A673 (cell line): Measurements from ENCODE around the gene SCGN. TPM values are rescaled to one million over a fixed set of nuclear protein-coding genes. Genes with fewer than 3 reads are reported as not detected.

Experiments used
- BruUV-seq: library from RNA; stranded (reverse); fragments of 400-500 nt; replicated peaks from 2 replicates; lab custom pipeline; 2021; lab: Mats Ljungman, UMichigan
- CTCF ChIA-PET: fragments of 300-600 bp; sonication (Branson Sonifier 250); formaldehyde crosslinking; loops from one replicate; lab custom pipeline; 2022; ENCODE audit warnings: antibody characterized with exemption; lab: Charles Lee
- POLR2A ChIA-PET: fragments of 300-600 bp; sonication (Branson Sonifier 250); formaldehyde crosslinking; loops from one replicate; lab custom pipeline; 2022; ENCODE audit warnings: antibody characterized with exemption; ENCODE audit not compliant: low non-redundant PET; lab: Charles Lee
- DNase-seq: peaks from one replicate; pipeline ENCODE4 v3.0.0-alpha.2; 2015; ENCODE audit warnings: low spot score
- H3K27ac ChIP-seq: fragments of 200-600 bp; sonication (generic); 2 replicates; pipeline ENCODE4 v1.5.1; 2016; ENCODE audit warnings: mixed run types, low read depth, mild to moderate bottlenecking, mixed read lengths, antibody characterized with exemption, low read length; ENCODE audit not compliant: poor library complexity, severe bottlenecking
- H3K27me3 ChIP-seq: fragments of 200-600 bp; sonication (generic); replicated peaks from 2 replicates; pipeline ENCODE4 v1.6.1; 2017; ENCODE audit warnings: mixed run types, low read depth, mild to moderate bottlenecking, mixed read lengths, antibody characterized with exemption, low read length; ENCODE audit not compliant: insufficient read depth, poor library complexity
- H3K36me3 ChIP-seq: fragments of 200-600 bp; sonication (generic); 2 replicates; pipeline ENCODE4 v1.6.1; 2016; ENCODE audit warnings: mixed run types, mild to moderate bottlenecking, mixed read lengths, antibody characterized with exemption, low read length; ENCODE audit not compliant: insufficient read depth, poor library complexity, severe bottlenecking
- H3K4me1 ChIP-seq: fragments of 200-600 bp; sonication (generic); 2 replicates; pipeline ENCODE4 v1.6.1; 2017; ENCODE audit warnings: mixed run types, mild to moderate bottlenecking, mixed read lengths, antibody characterized with exemption, low read length; ENCODE audit not compliant: insufficient read depth, poor library complexity, severe bottlenecking
- H3K4me3 ChIP-seq: fragments of 200-600 bp; sonication (generic); 2 replicates; pipeline ENCODE4 v1.5.1; 2016; ENCODE audit warnings: low read depth, mixed run types, mild to moderate bottlenecking, mixed read lengths, low read length; ENCODE audit not compliant: poor library complexity, severe bottlenecking
- H3K9me3 ChIP-seq: fragments of 200-600 bp; sonication (generic); 2 replicates; pipeline ENCODE4 v1.6.1; 2016; ENCODE audit warnings: mixed run types, low read depth, mild to moderate bottlenecking, mixed read lengths, antibody characterized with exemption, low read length; ENCODE audit not compliant: poor library complexity, severe bottlenecking
- CTCF ChIP-seq: fragments of 300-800, 200-600 bp; sonication (generic); conservative IDR thresholded peaks from 2 replicates; pipeline ENCODE4 v1.5.1; 2017; ENCODE audit warnings: low read depth, mild to moderate bottlenecking, antibody characterized with exemption, low read length, moderate library complexity, mixed read lengths
- EZH2 ChIP-seq: fragments of 200-600 bp; sonication (generic); IDR thresholded peaks from 2 replicates; pipeline ENCODE4 v1.6.1; 2017; ENCODE audit warnings: borderline replicate concordance, low read depth, mild to moderate bottlenecking, mixed read lengths, antibody characterized with exemption, low read length; ENCODE audit not compliant: poor library complexity, severe bottlenecking
- intact Hi-C: fragments of 100-400 bp; cut with micrococcal nuclease; formaldehyde crosslinking; loops from one replicate; pipeline ENCODE4 v1.10.0; 2022; ENCODE audit not compliant: unreplicated experiment
- total RNA-seq: library from RNA; stranded (reverse); gene quantifications from 2 replicates; pipeline ENCODE4 v1.2.3, GENCODE V29; 2021

Gene SCGN
- total RNA-seq, 1 experiment from 2014 or later, result not detected

- intact Hi-C loops, result no loop called here
- ChIA-PET POLR2A (interaction anchor here (0.6 kb wide), 1 partner anchor 1246 kb away, joined by 7 read pairs; no protein-coding TSS in a partner anchor), CTCF (no interaction called here)
- no peaks in the 10 kb centered on the region for H3K9me3 ChIP-seq
- no peak overlapping the region for H3K4me3 ChIP-seq
- TF ChIP-seq CTCF (no peak), EZH2 (no peak)
- H3K4me1 ChIP-seq, result no peaks in the 10 kb centered on the region
- DNase-seq, result no peak
- no TSS peak for BruUV-seq
- H3K27ac ChIP-seq, result no peak overlapping the region
- no peaks in the 10 kb centered on the region for H3K27me3 ChIP-seq
- H3K36me3 ChIP-seq, result no peaks in the 10 kb centered on the region
These were observed 98.9 kb downstream of the SCGN start for GRCh38 chr6:25750906-25751305.

Other genes starting within 250 kb of the SCGN start
- not detected in 2 replicates for gene SLC17A4, start 102.5 kb downstream of the SCGN start, total RNA-seq
- gene SLC17A1, start 179.8 kb downstream of the SCGN start, total RNA-seq, result not detected in 2 replicates
- gene SLC17A3, start 222.0 kb downstream of the SCGN start, total RNA-seq, result not detected in 2 replicates